HG03520 (cell line): ENCODE measurements around the gene SOHLH2.

Experiments used
- ATAC-seq: cut with Tn5 transposase; IDR thresholded peaks from one replicate; pipeline ENCODE4 v1.9.1; 2021; ENCODE audit warnings: mild to moderate bottlenecking, moderate library complexity; ENCODE audit not compliant: unreplicated experiment

The SOHLH2 gene

DNA sequence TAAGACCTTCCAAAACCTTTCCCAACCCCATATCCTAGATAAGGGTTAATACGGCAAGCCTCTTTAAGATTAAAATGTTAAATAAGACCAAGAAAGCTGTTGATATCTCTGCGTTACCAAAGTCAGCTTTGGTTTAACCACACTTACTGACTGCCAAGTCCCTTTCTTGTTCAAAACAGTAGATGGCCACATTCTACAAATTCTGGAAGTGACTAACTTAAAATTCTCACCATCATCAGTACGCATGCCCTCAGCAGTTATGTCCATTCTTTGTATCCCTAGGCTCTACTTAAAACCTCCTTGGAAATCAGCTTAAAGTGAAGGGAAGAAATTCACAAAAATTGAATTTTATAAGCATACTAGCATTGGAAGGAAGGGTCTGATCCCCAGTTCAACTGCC, 23.6 kb downstream of the SOHLH2 start:
- ATAC-seq = no peak

DNA sequence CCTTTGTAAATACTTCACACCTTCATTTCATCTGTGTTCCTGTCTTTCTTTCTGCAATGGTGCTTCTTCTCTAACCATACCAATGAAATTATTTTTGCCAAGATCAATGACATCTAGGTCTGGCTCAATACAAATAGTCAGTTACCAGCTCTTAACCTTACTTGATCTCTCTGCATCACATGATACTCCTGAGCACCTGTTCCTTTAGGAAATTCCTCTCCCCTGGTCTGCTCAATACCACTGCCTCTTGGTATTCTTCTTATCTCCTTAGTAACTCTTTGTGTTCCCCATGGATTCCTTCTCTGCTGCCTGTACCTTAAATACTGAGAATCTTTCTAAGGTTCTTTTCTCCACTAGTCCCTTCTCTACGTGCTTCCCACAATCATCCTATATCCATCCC, 25.9 kb downstream of the SOHLH2 start:
- no peak for ATAC-seq

DNA sequence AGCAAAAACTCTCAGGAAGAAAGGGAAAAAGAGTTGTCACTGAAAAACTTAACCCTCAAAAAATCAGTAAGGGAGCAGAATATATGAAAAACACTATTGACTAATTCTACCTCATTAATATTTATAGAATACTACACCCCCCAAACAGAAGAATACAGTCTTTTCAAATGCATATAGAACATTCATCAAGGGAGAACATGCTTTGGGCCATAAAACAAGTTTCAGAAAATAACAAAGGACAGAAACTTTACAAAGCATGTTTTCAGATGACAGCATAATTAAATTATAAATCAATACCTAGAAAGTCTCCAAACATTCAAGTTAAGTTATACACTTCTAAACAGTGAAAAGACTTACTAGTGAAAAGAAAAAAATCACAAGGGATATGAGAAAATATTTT, 30.5 kb downstream of the SOHLH2 start:
- no peak for ATAC-seq

DNA sequence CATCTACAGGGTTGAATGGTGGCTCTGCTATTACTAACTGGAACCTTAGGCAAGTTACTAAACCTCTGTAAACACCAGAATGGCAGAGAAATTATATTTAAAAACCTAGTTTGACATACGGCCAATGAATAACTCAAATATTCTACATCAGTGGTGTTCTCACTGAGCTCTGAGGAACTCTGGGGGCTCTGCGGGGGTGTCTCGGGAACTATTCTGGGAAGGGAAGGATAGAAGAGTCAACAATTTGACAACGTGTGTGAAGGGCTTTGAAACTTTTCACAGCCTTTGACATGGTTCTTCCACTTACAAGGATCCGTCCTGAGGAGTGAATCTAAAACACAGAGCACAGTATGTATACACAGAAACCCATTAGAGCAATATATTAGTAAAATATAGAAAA, 38.7 kb downstream of the SOHLH2 start:
- ATAC-seq = no peak

DNA sequence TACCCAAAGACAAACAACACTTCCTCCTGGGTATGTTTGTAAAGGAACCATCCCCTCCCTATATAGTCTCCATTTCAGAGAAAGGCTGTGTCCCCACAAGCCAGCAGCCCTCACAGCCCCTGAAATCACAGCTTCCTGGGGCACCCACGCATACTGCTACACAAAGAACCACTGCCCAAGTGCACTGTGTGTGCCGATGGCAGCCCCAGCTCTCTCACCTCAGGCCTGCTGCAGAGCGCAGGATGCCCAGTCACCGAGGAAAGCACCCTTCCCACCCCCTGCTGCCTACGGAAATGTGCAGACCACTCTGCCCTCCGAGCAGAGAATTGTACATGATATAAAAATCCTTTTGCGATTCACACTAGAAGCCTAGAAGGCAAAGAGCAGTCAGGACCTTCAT, 39.4 kb downstream of the SOHLH2 start:
- ATAC-seq = no peak

DNA sequence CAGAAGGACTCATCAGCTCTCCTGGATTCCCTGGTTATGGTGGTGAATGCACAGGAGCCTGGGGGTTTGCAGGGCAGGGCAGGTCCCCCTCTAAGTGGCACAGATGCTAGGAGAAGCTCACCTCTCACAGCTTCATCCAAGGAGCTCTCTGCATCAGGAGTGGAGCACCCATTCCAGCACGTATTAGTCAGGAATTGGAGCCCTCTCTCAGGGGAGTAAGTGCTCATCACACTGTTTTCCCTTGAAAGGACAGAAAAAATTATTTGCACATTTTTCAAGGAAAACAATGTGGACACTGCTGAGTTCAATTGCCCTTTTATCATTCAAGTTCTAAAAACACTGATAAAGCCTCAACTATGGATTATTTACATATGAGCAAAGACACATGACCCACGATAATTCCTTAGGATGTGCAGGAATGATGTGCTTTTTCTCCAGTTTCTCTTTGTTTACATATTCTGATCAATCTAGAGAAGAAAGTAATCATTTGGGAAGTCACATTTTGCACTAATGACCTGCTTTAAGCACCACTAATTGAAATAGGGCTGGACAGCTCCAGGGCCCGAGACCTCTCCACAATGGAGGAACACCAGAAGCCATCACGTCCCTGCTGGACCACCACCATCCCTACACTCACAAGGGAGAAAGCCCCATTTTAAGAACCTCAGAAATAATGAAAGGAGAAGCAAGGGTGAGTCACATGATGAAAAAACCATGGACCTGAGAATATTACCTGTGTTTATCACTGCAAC, 40.6 kb downstream of the SOHLH2 start:
- no peak for ATAC-seq

DNA sequence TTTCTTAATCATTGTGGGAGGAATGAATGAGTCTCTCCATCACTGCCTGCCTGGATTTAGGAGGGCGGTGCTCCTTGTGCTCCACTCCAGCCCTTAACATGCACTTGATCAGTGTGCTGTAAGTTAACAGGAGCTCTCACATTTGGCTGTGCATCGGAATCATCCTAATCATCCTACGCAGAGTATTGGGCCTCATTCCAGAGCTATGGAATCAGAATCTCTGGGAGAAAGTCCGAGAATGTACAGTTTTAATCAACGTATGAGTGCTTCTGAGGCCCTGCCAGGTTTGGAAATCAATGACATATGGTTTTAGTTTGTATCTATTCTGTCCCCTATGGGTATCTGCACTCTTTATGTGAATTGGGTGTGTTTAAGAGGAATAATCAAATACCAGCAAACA, 48.3 kb downstream of the SOHLH2 start:
- no peak for ATAC-seq

DNA sequence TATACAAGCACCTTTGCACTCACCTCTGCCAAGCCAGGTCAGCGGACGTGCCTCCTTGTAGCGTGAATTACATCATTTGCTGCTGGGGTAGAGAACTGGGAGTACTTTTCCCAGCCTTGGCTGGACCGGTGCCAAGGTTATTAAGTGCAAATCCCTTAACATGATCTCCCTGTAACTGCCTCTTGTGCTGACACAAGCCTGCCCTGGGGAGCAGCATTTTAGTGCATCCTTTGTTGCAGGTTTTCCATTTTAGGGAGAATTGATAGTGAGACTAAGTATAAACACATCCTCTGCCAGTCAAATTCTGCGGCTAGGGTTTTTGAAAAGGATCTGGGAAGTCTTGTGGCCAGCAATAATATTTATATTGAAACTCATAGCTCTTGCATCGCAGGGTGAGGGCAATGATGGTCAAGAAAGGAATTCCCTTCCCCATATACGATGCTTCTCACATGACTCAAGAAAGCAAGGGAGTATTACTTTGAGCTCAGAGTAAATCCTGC, 50.5 kb downstream of the SOHLH2 start:
- ATAC-seq = no peak

DNA sequence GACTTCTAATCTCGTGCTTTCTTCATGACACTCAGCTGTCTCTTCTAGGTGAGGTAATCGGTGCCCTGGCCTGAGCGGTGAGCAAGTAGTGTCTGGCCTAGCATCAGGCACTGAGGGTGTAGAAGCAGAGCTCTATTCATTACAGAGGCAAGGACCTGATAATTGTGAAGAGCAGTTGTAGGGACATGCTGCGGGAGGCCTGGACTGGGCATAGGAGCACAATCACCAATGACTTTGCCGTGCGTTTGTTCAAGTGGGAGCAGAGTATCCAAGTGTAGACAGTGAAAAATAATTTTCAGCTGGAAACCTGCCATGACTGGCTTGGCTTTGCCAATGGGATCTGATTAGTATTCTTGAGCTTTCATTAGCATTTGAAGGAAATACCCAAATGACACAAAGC, 51.1 kb downstream of the SOHLH2 start:
- ATAC-seq = no peak

DNA sequence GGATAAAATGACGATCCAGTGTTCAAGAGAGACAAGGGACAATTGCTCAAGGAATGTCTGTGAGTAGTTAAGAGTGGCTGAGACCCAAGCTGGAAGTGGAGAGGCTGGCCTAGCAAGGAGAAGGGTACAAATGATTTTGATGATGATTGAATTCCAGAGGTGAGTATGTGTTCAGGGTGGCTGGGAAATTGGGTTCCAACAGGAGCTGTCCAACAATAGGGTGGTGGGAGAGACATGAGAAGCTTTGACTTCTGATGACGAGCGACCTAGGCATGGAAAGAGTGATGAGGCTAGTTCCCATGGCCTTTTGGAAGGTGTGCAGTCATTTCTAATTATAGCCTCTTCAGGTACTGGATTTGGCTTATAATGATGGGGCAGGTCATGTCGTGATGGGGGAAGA, 54.1 kb downstream of the SOHLH2 start:
- no peak for ATAC-seq

DNA sequence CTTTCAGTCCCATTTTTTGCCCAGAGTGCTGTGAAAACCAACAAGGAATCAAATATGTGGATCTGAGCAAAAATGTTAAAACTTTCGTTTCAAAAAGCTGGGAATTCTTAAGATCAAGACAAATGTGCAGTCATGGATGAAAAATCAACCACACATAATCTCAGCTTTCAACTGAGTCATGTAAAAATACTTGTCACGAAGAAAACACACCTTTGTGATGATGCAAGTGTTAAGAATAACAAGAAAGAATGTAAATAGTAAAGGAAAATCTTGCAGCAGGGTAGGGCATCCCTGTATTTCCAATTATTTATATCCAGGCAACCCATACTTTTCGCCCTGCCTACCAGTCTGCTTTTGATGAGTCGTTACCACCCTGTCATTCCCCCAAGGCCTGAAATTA, 55.7 kb downstream of the SOHLH2 start:
- ATAC-seq = no peak

DNA sequence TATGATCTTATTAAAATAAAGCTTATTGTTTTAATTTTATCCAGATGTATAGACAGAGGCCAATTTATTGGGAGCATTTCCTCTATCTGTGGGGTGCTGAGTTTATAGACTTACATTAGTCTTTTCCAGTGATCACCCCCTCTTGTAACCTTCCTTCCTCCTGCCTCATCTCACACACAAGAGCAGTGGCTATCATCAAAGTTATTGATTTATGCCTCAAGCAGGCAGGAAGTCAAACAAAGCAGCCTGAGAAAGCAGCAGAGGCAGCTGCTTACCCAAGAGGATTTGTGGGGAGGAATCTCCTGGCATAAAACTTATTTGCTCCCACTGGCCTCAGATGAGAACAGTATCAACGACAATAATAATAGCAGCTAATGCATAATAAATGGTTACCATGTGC, 56.9 kb downstream of the SOHLH2 start:
- no peak for ATAC-seq

DNA sequence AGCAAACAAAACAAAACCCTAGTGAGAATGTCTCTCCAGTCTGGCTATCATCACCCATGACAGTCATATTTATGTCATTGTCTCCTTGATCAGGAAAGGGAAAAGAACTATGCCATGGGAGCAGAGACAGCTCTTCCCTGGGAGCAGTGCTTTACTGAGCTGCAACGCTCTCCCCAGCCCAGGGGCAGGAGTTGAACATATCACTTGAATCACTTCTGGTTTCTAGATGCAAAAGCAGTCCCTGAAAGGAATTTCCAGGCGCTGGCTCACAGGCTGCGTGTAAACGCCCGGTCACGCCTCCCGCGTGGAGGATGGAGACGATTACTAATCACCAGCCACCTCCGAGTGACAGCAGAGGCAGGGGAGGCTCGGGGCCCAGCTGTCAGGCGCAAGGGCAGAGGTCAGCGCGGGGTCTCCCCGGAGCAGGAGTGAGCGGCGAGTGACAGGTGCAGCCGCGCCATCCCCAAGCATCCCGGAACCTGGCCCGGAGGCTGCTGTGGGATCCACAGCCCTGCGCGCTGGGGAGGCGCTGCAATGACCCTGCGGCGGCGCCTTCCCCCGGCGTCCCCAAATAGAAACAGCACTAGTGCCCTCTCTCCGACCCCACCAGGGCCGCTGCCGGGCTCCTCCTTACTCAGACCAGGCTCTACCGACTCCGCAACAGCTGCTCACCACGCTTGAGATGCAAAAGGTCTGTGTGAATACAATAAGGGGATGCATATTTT, 59.6 kb downstream of the SOHLH2 start:
- ATAC-seq = no peak

DNA sequence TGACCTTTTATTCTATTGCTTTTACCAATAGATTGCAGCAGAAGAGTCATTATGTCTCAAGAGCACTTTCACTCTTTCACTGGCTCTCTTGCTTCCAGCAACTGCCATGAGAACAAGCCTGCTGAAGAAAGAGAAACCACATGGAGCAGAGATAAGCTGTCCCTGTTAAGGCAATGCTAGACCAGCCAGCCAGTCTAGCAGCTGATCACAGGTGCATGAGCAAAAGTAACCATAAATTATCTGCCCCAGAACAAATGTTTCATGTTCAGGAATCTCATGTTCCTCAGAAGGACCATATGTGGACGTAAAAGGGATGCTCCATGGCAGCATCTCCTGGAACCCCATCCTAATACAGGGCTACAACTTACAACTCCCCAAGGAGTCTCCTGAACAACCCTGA, 62.8 kb downstream of the SOHLH2 start:
- no peak for ATAC-seq

DNA sequence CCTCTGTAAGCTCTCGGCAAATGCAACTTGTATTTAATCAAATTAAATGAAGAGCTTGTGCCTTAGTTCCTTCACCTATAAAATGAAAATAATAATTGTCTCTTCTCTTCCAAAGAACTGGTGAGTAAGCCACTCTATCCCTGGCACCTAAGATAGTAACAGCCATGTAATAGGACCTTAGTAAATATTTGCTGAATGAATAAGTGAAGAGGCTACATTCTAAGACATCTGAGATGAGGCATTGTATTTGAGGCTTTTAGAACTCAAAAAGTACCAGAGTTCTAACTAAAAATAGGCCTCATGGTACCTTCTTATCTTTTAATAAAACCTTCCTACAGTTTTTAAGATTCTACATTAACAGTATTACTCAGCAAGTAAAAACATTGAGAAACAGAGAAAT, 65.9 kb downstream of the SOHLH2 start:
- no peak for ATAC-seq

DNA sequence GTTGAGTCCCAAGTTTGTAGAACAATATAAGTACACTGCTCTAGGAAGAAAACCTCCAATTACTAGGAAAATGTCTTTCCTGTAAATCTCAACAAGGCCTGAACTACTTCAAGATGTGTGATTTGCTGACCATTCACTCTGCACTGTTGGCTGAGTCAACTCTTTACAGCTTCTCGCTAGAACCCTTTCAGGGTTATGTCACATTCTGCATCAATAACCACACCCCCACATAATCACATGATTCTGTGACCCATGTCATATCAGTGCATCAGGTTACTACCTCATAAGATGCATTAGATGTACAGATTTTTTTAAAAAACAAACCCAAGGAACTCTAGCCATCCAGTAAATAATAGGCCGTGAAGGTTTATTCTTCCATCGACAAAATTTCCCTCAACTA, 67.0 kb downstream of the SOHLH2 start:
- ATAC-seq = no peak

DNA sequence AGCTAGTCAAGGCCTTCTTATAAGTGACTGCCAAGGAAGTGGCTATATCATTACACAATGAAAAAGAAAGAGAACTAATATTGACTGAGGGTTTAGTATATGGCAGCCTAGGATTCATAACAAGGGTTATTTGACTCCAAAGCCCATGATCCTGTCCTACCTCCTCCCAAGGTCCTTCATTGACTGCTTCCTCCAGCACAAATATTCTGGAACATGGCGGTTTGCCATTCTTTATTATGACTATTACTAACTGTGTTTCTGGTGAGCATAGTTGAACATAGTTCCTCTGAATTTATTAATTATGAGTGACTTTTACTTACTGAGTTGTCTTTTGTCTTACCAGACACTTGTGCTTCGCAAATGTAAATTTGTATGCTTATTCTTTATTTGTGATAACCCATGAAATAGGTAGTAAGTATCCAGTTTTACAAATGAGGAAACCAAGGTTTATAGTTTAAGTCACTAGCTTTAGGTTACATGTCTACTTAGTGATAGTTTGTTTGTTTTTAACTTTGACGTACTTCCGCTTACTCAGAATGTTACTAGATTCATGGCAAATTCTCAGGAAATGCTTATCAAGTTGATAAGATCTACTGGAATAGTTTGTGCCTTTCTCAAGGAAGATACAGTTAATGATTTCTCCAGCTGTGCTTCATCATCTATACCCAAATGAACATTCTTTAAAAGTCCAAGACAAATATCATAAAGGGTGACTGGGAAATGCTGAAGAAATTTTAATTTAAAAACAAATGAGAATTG, 67.7 kb downstream of the SOHLH2 start:
- no peak for ATAC-seq

DNA sequence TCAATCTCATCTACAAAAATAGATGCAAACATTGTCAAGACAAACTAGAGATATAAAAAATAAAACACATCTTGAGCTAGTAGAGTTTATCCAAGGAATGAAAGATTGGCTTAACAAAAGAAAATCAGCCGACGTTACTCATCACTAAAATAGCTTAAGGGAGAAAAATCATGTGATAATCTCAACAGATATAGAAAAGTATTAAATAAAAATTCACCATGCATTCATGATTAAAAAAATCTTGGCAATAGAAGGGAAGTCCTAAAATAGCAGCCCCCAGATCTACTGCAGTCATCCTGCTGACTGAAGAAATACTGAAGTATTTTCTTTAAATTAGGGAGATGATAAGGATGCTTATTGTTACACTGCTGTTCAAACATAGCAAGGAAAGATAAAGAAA, 70.6 kb downstream of the SOHLH2 start:
- ATAC-seq = no peak

DNA sequence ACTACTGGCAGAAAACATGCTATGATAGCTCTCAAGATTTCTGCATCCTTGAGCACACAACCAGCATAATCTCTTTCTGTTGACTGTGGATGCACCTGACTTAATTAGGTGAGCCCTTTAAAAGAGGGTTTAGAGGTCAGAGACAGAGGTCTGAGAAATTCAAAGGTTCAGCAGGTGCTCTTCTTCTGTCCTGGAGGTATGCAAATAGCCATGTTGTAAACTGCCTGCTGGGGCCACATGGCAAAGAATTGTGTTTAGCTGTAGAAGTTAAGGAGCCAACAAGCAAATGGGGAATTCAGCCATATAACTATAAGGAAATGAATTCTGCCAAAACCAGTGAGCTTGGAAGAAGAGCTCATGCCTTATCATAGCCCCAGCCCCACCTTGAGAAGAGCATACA, 71.6 kb downstream of the SOHLH2 start:
- ATAC-seq = no peak

DNA sequence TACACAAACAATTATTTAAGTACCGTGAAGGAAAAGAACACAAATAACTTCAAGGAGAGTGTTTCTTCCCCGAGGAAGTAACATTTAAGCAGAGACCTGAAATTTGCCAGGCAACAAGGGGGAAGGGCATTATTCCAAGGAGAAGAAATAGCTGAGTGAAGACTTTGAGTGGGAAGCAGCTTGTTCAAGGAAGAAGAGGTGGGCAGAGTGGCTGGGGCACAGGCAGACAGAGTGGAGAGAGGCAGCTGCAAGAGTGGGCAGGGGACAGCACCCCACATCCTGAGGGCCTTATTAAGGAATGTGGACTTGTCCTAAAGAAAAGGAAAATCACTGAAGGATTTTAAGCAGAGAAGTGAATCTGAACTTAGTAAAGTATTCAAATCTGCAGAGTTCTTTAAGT, 78.5 kb downstream of the SOHLH2 start:
- ATAC-seq = no peak

DNA sequence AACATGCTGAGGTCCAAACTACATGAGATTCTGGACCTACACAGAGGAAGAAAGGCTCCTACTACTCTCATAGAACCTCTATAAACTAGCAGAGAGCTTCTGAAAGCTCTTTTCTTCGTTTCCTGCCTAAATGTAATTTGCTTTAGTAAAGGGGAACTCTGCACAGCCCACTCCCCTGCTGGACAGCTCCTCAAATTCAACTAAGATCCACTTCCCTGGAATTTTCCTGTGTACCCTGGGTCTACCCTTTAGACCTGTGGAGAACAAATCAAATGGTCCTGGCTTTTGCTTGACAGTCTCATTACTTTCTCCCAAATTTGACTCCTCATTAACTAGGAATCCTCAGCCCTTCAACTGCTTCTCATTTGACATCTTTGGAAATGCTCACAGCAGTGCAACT, 79.7 kb downstream of the SOHLH2 start:
- ATAC-seq = no peak
